GM23248 (cell line): ENCODE results near the gene NUP107.

Source experiments
- EZH2 ChIP-seq: fragments of 200-600 bp; sonication (generic); IDR thresholded peaks from 2 replicates; pipeline ENCODE4 v1.6.1; 2018; ENCODE audit warnings: antibody characterized with exemption, mild to moderate bottlenecking; ENCODE audit not compliant: insufficient read depth, poor library complexity, severe bottlenecking
- EZH2phosphoT487 ChIP-seq: fragments of 200-600 bp; sonication (generic); IDR thresholded peaks from 2 replicates; pipeline ENCODE4 v1.6.1; 2018; ENCODE audit warnings: antibody characterized with exemption, moderate library complexity, mild to moderate bottlenecking, low read depth; ENCODE audit not compliant: insufficient read depth

GRCh38 chr12:68646484-68646883 lies 40.3 kb upstream of the NUP107 start:
- TF ChIP-seq EZH2: no peak
- TF ChIP-seq EZH2phosphoT487: no peak
